GM12878 (cell line): Measurements from ENCODE around the gene KRAS. TPM values are rescaled to one million over a fixed set of nuclear protein-coding genes. Genes with fewer than 3 reads are reported as not detected.

Source experiments
- ATAC-seq: fragments of 200-7000 bp; cut with Tn5 transposase; 3 replicates; pipeline ENCODE4 v1.9.1; 2020; ENCODE audit warnings: mild to moderate bottlenecking, moderate library complexity
- BruUV-seq: library from RNA; stranded (reverse); fragments of 400-500 nt; replicated peaks from 2 replicates; lab custom pipeline; 2021; lab: Mats Ljungman, UMichigan
- CTCF ChIA-PET: fragments of 300-600 bp; sonication (Branson Sonifier 250); formaldehyde crosslinking; extraction: SDS; loops from one replicate; lab custom pipeline; 2021; ENCODE audit warnings: inconsistent platforms; lab: Yijun Ruan, JAX
- POLR2A ChIA-PET: fragments of 350-600 bp; formaldehyde crosslinking; extraction: SDS; loops from one replicate; lab custom pipeline; 2021; ENCODE audit warnings: inconsistent platforms; lab: Charles Lee
- RAD21 ChIA-PET: fragments of 300-600 bp; sonication (Branson Sonifier 250); formaldehyde crosslinking; loops from one replicate; lab custom pipeline; 2023; ENCODE audit warnings: antibody characterized with exemption; ENCODE audit not compliant: unreplicated experiment; lab: Charles Lee
- SMC1A ChIA-PET: fragments of 300-600 bp; sonication (Branson Sonifier 250); formaldehyde crosslinking; loops from one replicate; lab custom pipeline; 2023; ENCODE audit not compliant: unreplicated experiment, uncharacterized antibody; lab: Charles Lee
- DNase-seq: peaks from one replicate; pipeline ENCODE4 v3.0.0-alpha.2; 2011; ENCODE audit warnings: low read depth, low spot score
- FAIRE-seq: peaks from 3 replicates; lab custom pipeline; 2011; peaks lifted over from hg19 to GRCh38; lab: Jason Lieb, UNC
- H2AFZ ChIP-seq: 2 replicates; pipeline ENCODE4 v1.6.0; 2011; ENCODE audit warnings: low read depth, low read length, control low read depth; ENCODE audit not compliant: control insufficient read depth
- H3K27ac ChIP-seq: 2 replicates; pipeline ENCODE4 v1.5.1; 2011; ENCODE audit warnings: control low read depth; ENCODE audit not compliant: control insufficient read depth, insufficient read depth
- H3K27me3 ChIP-seq, 2 experiments: replicated peaks in 1 of 2; 2 replicates each; pipeline versions ENCODE4 v1.6.0 to v1.6.1; 2011; ENCODE audit warnings: low read length in 1 of 2; ENCODE audit not compliant: control insufficient read depth in 2 of 2, insufficient read depth in 2 of 2
- H3K36me3 ChIP-seq, 2 experiments: 2 replicates each; pipeline ENCODE4 v1.5.1; 2011; ENCODE audit warnings: low read length in 1 of 2; ENCODE audit not compliant: control insufficient read depth in 2 of 2, insufficient read depth in 2 of 2
- H3K4me1 ChIP-seq: 2 replicates; pipeline ENCODE4 v1.6.1; 2011; ENCODE audit warnings: mild to moderate bottlenecking, low read length, moderate library complexity, mixed read lengths; ENCODE audit not compliant: control insufficient read depth, insufficient read depth
- H3K4me2 ChIP-seq: 2 replicates; pipeline ENCODE4 v1.6.0; 2011; ENCODE audit warnings: control low read depth; ENCODE audit not compliant: control insufficient read depth, insufficient read depth
- H3K4me3 ChIP-seq: fragments of 200-600 bp; sonication (generic); 2 replicates; pipeline ENCODE4 v1.5.1; 2016
- H3K79me2 ChIP-seq: 2 replicates; pipeline ENCODE4 v1.6.0; 2011; ENCODE audit warnings: low read length; ENCODE audit not compliant: control insufficient read depth, insufficient read depth
- H3K9ac ChIP-seq: 2 replicates; pipeline ENCODE4 v1.8.0; 2011; ENCODE audit warnings: low read length, control low read depth, mixed read lengths; ENCODE audit not compliant: control insufficient read depth, insufficient read depth
- H3K9me3 ChIP-seq: replicated peaks from 3 replicates; pipeline ENCODE4 v1.5.1; 2011; ENCODE audit warnings: mild to moderate bottlenecking, low read length; ENCODE audit not compliant: control insufficient read depth, insufficient read depth
- H4K20me1 ChIP-seq: 2 replicates; pipeline ENCODE4 v1.6.0; 2011; ENCODE audit not compliant: control insufficient read depth, insufficient read depth
- CHD4 ChIP-seq: fragments of 200-600 bp; sonication (generic); IDR thresholded peaks from 2 replicates; pipeline ENCODE4 v1.6.1; 2016; ENCODE audit warnings: mild to moderate bottlenecking
- HDAC2 ChIP-seq: fragments of 200-600 bp; sonication (generic); IDR thresholded peaks from 2 replicates; pipeline ENCODE4 v1.6.1; 2017
- MTA2 ChIP-seq: fragments of 450-650 bp; IDR thresholded peaks from 2 replicates; pipeline ENCODE4 v1.6.1; 2016; ENCODE audit warnings: low read depth, mild to moderate bottlenecking, moderate library complexity
- MYC ChIP-seq: IDR thresholded peaks from 2 replicates; pipeline ENCODE4 v1.6.1; 2011; ENCODE audit warnings: mild to moderate bottlenecking, low read length, moderate library complexity, inconsistent platforms; ENCODE audit not compliant: insufficient read depth, insufficient replicate concordance, insufficient read length, severe bottlenecking
- NFYB ChIP-seq: IDR thresholded peaks from 2 replicates; pipeline ENCODE4 v1.6.1; 2011; ENCODE audit warnings: low read depth, mild to moderate bottlenecking, low read length, improper control_type of control experiment, moderate library complexity; ENCODE audit not compliant: insufficient read depth
- PKNOX1 ChIP-seq: fragments of 450-650 bp; IDR thresholded peaks from 2 replicates; pipeline ENCODE4 v1.6.1; 2016; ENCODE audit warnings: mild to moderate bottlenecking
- POLR2A ChIP-seq: IDR thresholded peaks from 2 replicates; pipeline ENCODE4 v1.6.1; 2011; ENCODE audit warnings: low read depth, mild to moderate bottlenecking, low read length
- RAD21 ChIP-seq: IDR thresholded peaks from 2 replicates; pipeline ENCODE4 v1.6.1; 2011; ENCODE audit warnings: mild to moderate bottlenecking, low read depth, low read length, moderate library complexity; ENCODE audit not compliant: insufficient read depth
- RELB ChIP-seq: fragments of 450-650 bp; IDR thresholded peaks from 2 replicates; pipeline ENCODE4 v1.6.1; 2017; ENCODE audit warnings: low read depth, mild to moderate bottlenecking, moderate library complexity
- RUNX3 ChIP-seq: IDR thresholded peaks from 2 replicates; pipeline ENCODE4 v1.6.1; 2012; ENCODE audit warnings: low read length, inconsistent platforms
- SPI1 ChIP-seq: IDR thresholded peaks from 2 replicates; pipeline ENCODE4 v1.6.1; 2011; ENCODE audit warnings: low read depth, mild to moderate bottlenecking, low read length, moderate library complexity, borderline replicate concordance; ENCODE audit not compliant: insufficient read depth
- WGBS: methylation state at CpG from one replicate; pipeline ENCODE4 v1.1.6; 2016; ENCODE audit warnings: low lambda C conversion rate; ENCODE audit not compliant: insufficient replicate concordance, insufficient coverage; ENCODE audit errors: missing lambda C conversion rate; 5-methylcytosine and 5-hydroxymethylcytosine counted together
- in situ Hi-C: fragments of 300-500 bp; cut with MboI; formaldehyde crosslinking; loops from 9 replicates; pipeline ENCODE4 v1.14.3; 2018; ENCODE audit warnings: mixed read lengths
- intact Hi-C: fragments of 100-400 bp; cut with micrococcal nuclease; formaldehyde crosslinking; loops from one replicate; pipeline ENCODE4 v1.14.2; 2022; ENCODE audit not compliant: unreplicated experiment
- polyA plus RNA-seq, 11 experiments: library from polyadenylated mRNA; depleted of rRNA in 4 of 11; unstranded in 6 of 11; stranded (reverse) in 5 of 11; fragments of >200 nt; fragmentation: Nextera tagmentation in 4 of 11; fragmentation: Illumina TruSeq in 1 of 11; extraction: Ambion mirVana in 4 of 11; extraction: Trizol in 1 of 11; gene quantifications; 1 replicate in 1 of 11; 2 replicates in 10 of 11; pipeline versions ENCODE4 v1.2.1 to v1.2.3, GENCODE V29; 2011 to 2016; ENCODE audit warnings: inconsistent platforms in 2 of 11, missing spikeins in 2 of 11, low read depth in 1 of 11
- total RNA-seq, 4 experiments: library from RNA; depleted of rRNA in 3 of 4; stranded (reverse); fragments of >200 nt in 3 of 4; fragmentation: Illumina TruSeq in 1 of 4; extraction: Trizol in 1 of 4; gene quantifications; 2 replicates each; pipeline versions ENCODE4 v1.2.1 to v1.2.3, GENCODE V29; 2013 to 2021

Gene KRAS
- total and polyA plus RNA-seq, 10 of the 15 experiments (the other 5 are each of a cell fraction or from before 2014, with no cell fraction given): 3.1 to 23.8 (median 8.0) TPM

- no peaks in the 10 kb centered on the region for H3K27me3 ChIP-seq
- H3K9ac ChIP-seq: no peak overlapping the region
- H4K20me1 ChIP-seq: no peaks in the 10 kb centered on the region
- ATAC-seq: peak; percentile 59
- TF ChIP-seq PKNOX1 (no peak), SPI1 (peak; percentile 43; the same call in 1 of the 2 replicates)
- TF ChIP-seq, all 136 proteins: peak for 1
- Histone ChIP-seq H3K4me2 (no peak overlapping the region), H3K4me3 (no peak overlapping the region), H3K79me2 (no peaks in the 10 kb centered on the region), H3K27ac (no peak overlapping the region), H2AFZ (peak overlapping the region; percentile 28), H3K9me3 (no peaks in the 10 kb centered on the region; the same call in 1 of the 3 replicates), H3K36me3 (no peaks in the 10 kb centered on the region), H3K4me1 (peaks cover 5% of the 10 kb centered on the region)
- ChIA-PET CTCF (interaction anchor here (0.8 to 1.3 kb wide), 2 partner anchors 16 to 35 kb away, joined by 3 read pairs; no protein-coding TSS in a partner anchor), SMC1A (interaction anchor here (1.0 to 1.2 kb wide), 4 partner anchors 10 to 47 kb away, joined by 3 to 6 read pairs (median 3); no protein-coding TSS in a partner anchor), RAD21 (interaction anchor here (0.6 to 1.5 kb wide), 2 partner anchors 45 to 1627 kb away, joined by 3 to 4 read pairs; no protein-coding TSS in a partner anchor), POLR2A (no interaction called here)
- FAIRE-seq (no peak), DNase-seq (no peak)
- 85% methylated on average over 4 of the region's 4 CpGs for WGBS
- intact Hi-C loops (no loop called here), in situ Hi-C loops (no loop called here)
- BruUV-seq: no TSS peak
Measured at GRCh38 chr12:25276199-25276937, 25.6 kb upstream of the KRAS start.

- Histone ChIP-seq H2AFZ (no peak overlapping the region), H3K9ac (no peak overlapping the region), H3K4me1 (peaks cover 12% of the 10 kb centered on the region), H3K79me2 (no peaks in the 10 kb centered on the region), H3K36me3 (no peaks in the 10 kb centered on the region), H4K20me1 (no peaks in the 10 kb centered on the region), H3K27ac (no peak overlapping the region), H3K9me3 (no peaks in the 10 kb centered on the region), H3K27me3 (no peaks in the 10 kb centered on the region), H3K4me2 (no peak overlapping the region), H3K4me3 (no peak overlapping the region)
- no TSS peak for BruUV-seq
- in situ Hi-C loops (no loop called here), intact Hi-C loops (no loop called here)
- CTCF ChIA-PET: no interaction called here
- DNase-seq (no peak), FAIRE-seq (no peak), ATAC-seq (peak; percentile 47; the same call in 2 of the 3 replicates)
- 25% methylated on average over 4 of the region's 4 CpGs for WGBS
- POLR2A ChIA-PET: interaction anchor here (0.6 kb wide), 1 partner anchor 580 kb away, joined by 3 read pairs; no protein-coding TSS in a partner anchor
- SMC1A ChIA-PET: interaction anchor here (0.8 kb wide), 2 partner anchors 21 to 46 kb away, joined by 3 read pairs; no protein-coding TSS in a partner anchor
- RAD21 ChIA-PET: interaction anchor here (1.6 to 1.8 kb wide), 2 partner anchors 48 to 105 kb away, joined by 3 to 5 read pairs; no protein-coding TSS in a partner anchor
- TF ChIP-seq RELB (no peak), MTA2 (no peak), NFYB (no peak), MYC (no peak), POLR2A (no peak), CHD4 (no peak), HDAC2 (no peak), RUNX3 (no peak), RAD21 (no peak)
Measured at GRCh38 chr12:25271486-25272098, 20.9 kb upstream of the KRAS start.
